NCI-H748 treated with DMSO at 0.1 percent for 48 hours (cell line): ENCODE measurements around the gene PCGF5.

ENCODE experiments used
- DNase-seq: peaks from one replicate; lab custom pipeline; 2025; lab: John Stamatoyannopoulos, UW

Gene PCGF5

DNA sequence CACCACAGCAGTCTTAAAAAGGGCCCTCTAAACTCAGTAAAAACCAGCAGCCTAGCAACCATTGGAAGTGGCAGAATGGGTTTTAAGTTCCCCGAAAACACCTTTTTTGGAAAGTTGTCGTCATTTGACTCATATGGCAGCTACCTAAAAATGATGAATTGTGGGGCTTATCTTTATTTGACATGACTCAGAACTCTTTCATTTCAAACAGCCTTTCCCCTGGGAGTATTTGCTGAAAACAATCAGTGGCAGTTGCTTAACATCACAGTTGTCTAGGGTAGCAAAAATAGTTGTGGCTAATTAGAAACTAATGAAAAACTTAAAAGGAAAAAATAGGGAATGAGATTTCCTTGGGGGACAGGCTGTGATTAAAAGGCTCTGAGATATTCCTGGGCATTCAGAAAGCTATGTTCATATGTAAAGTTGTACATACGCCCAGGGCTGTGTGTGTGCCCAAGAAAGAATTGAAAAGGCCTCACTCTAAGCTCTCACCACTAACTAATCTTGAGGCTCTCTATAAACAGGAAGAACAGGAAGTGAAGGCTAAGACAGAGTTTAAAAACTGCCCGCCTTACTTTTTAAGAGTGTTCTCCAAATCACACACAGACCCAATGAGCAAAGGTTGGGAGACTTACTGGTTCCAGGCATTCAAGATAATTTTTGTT, 108.0 kb downstream of the PCGF5 start:
- no peak for DNase-seq
